NCI-H2227 (cell line): ENCODE data around the gene DAP.
"Not testable (repeated sequence)": the region's sequence is repeated elsewhere in the genome, so short reads cannot be mapped to it uniquely, and the experiment has no call there.

Source experiments
- DNase-seq: peaks from one replicate; lab custom pipeline; 2025; ENCODE audit not compliant: unreplicated experiment; lab: John Stamatoyannopoulos, UW

DAP gene

DNA sequence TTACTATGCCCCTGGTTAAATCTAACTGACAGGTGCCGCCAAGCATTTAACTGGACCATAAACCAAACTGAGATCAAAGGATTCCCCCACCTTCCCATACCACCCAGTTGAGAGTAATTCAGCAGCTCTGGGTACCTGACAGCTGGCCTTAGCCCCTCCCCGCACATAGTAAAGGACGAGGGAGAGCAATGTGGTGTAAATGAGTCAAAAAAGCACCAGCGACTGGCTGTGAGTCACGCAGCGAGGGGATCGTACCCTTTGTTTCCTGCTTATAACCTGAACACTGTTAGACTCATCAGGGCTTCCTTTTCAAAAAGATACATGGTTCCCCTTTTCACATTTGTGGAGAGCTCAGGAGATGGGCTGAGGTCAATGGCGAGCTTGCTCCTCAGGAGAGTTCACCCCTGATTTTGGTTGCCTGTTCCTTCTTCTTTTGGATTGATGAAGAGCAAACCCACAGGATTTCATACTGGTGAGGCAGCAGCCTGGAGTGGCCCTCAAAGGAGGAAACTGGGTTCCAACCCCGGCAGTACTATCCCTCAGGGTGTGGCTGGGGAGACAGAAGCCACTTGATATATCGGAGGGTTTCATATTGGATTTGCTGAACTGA, 125.7 kb downstream of the DAP start:
- DNase-seq = no peak

DNA sequence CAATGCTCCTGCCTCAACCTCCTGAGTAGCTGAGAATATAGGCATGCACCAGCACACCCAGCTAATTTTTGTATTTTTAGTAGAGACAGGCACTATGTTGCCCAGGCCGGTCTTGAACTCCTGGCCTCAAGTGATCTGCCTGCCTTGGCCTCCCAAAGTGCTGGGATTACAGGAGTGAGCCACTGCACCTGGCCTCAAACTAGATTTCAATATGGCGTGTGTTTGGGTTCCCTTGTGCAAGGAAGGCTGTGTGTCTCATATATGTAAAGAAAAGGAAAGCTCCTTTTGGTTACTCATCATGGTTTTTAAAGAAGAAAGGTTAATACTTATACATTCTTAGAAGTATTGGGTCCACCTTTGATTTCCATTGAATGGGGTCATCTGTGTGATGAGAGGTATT, 126.5 kb downstream of the DAP start:
- DNase-seq = no peak

DNA sequence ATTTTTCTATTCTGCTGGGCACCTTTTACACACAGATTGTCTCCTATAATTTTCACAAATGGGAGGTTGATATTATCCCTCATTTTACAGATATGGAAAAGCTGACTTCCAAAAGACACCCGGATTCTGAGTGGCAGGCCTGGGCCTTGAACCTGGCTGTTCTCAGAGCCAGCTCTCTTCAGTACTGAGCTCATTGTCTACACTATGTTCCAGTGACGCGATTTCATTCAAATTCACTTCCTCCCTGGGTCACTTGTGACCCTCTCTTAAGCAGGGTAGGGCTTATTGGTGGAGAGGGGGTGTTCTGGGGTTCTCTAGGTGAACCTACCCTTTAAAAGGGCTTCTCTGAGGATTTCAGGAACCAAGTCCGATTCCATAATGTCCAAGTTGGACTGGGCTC, 127.0 kb downstream of the DAP start:
- DNase-seq = no peak

DNA sequence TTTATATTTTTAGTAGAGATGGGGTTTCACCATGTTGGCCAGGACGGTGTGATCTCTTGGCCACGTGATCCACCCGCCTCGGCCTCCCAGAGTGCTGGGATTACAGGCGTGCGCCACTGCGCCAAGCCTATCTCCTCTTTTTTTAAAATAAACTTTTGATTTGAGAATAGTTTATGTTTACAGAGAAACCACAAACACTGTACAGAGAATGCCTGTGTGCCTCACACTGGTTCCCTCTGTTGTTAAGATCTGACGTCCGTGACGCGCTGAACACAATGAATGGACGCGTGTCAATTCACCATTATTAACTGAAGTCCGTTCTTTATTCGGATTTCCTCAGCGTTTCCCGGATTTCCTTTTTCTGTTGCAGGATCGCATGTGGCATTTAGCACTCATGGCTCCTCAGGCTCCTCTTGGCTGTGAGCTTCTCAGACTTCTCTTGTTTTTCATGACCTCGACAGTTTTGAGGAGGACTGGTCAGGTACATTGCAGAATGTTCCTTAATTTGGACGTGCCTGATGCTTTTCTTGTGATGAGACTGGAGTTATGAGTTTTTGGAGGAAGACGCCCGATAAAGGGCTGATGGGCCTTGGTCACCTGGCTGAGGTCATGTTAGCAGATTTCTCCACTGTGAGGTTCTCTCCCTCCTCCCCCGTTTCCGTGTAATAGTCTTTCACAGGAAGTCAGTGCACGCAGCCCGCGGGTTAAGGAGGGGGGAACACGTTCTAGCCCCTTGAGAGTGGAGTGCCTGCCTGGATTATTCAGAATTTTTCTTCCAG, 127.6 kb downstream of the DAP start:
- DNase-seq = no peak

DNA sequence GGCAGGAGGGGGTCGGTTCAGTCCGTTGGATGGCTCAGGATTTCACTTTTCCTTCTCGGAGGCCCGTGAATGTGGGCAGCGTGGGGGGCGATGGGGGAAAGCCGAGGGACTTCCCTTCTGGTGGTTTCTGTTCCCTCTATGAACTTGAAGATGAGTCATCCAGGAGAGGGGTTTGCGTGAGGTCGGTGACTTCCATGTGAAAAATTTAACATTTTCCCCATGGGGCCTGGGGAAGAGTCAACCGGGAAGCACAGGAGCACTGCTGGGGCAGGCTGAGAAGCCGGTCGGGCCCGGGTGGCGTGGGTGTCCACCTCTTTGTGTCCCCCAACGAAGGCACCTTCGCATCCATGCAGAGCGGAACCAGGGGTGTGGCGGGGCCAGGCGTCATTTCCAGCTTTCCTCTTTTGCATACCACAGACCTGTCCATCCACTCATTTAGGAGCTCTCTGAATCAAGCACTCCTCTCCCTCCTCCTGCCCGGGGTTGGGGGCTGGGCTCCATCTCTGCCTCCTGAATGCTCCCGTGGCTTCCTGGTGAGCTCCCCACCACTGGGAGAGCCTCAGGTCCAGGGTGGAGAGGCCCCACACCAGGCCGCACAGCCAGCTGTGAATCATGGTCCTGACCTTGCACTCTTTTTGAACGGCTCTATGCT, 128.8 kb downstream of the DAP start:
- no peak for DNase-seq

DNA sequence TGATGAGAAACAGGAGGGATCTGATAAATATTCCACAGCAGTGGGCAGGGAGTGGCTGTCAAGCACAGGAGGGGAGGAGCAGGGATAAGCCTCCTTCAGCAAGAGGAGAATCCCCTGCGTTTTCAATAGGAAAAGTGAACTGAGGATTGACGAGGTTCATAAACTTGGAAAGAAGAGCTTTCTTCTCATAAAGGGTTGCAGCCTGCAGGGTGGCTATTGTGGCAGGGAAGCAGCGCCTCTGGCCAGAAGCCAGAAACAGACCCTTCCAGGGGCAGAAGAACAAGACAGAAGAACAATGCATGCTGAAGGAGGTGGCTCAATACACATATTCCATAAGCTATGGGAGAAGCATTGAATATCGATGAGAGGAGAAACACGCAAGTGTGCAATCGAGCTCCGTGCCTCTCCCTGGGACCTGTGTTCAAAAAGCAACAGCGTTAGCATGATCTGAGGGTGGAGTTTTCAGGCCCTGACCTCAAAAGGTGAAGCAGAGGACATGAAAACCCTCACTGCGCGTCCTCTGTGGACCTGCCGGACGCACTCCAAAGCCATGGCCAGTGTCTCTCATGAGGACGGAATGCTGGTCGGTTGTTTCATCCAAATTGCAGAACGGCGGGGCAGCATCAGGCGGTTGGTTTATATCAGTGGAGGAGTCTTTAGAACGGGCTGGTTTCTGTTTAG, 129.6 kb downstream of the DAP start:
- DNase-seq = no peak

DNA sequence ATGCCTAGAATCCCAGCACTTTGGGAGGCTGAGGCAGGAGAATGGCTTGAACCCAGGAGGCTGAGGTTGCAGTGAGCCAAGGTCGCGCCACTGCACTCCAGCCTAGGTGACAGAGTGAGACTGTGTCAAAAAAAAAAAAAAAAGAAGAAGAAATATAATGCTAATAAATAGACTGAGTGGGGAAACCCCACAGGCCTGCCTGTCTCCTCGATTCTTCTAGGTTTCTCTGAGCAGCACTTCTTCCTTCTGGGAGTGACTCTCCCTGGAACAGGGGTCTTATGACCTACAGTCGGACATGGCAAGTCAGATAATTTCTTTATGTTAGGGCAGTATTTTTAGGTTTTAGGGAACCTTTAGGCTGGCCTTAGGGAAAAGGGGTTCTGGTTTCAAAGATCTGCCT, 130.3 kb downstream of the DAP start:
- DNase-seq = not testable (repeated sequence)

DNA sequence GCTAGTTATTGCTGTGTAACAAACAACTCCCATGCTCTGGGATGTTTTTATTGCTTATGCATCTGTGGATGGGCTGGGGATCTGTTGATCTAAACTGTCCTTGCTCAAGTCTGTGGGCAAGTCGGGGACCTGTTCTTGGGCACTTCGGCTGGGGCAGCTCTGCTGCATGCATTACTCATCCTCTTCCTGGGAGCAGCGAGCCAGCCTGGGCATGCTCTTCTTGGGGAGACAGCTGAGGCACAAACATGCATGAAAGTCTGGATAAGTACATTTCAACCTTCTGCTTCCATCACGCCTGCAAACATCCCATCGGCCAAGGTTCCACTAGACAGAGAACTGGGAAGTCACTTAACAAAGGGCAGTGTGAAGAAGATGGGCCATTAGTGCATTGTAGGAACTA, 130.9 kb downstream of the DAP start:
- DNase-seq = no peak

DNA sequence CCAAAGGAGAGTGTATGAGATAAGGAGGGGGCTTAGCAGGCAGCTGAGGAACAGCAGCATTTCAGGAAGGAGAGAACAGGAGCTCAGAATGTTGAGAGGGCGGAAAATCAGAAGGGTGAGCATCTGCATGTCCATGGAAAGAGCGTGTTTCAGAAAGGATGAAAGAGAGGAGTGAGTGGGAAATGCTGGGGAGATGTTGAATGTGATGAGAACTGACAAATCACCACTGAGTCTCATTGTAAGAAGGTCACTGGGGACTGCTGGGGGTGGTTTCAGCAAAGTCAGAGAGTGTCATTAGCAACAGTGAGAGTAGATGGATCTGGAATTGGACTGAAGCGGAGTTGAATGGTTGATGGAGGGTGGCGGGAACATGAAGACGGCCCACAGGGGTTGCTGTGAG, 131.4 kb downstream of the DAP start:
- DNase-seq = no peak
